DOHH2 (cell line): ENCODE results near the gene OLFML2A.

Experiments used
- H3F3A ChIP-seq: fragments of 200-600 bp; sonication (generic), shearing (Covaris generic); 2 replicates; pipeline ENCODE4 v1.6.0; 2016; ENCODE audit warnings: antibody characterized with exemption, mild to moderate bottlenecking; ENCODE audit not compliant: control insufficient read depth, insufficient read depth
- H3K27ac ChIP-seq: fragments of 200-600 bp; sonication (generic); 2 replicates; pipeline ENCODE4 v1.5.1; 2014; ENCODE audit warnings: low read depth, mild to moderate bottlenecking, low read length, moderate library complexity
- H3K27me3 ChIP-seq: fragments of 200-600 bp; sonication (generic); 2 replicates; pipeline ENCODE4 v1.6.1; 2014; ENCODE audit warnings: mild to moderate bottlenecking, low read length, mixed read lengths; ENCODE audit not compliant: control insufficient read depth
- H3K36me3 ChIP-seq: fragments of 200-600 bp; sonication (generic); 2 replicates; pipeline ENCODE4 v1.6.1; 2014; ENCODE audit warnings: mild to moderate bottlenecking, low read length, moderate library complexity, mixed read lengths; ENCODE audit not compliant: control insufficient read depth
- H3K4me1 ChIP-seq: fragments of 200-600 bp; sonication (generic); 2 replicates; pipeline ENCODE4 v1.6.1; 2014; ENCODE audit warnings: mild to moderate bottlenecking, low read length, mixed read lengths; ENCODE audit not compliant: control insufficient read depth
- H3K4me2 ChIP-seq: fragments of 200-600 bp; sonication (generic); 2 replicates; pipeline ENCODE4 v1.6.0; 2014; ENCODE audit warnings: mild to moderate bottlenecking, low read length, moderate library complexity
- H3K4me3 ChIP-seq: fragments of 200-600 bp; sonication (generic); 2 replicates; pipeline ENCODE4 v1.5.1; 2014; ENCODE audit warnings: mild to moderate bottlenecking, low read length, mixed read lengths
- H3K79me2 ChIP-seq: fragments of 200-600 bp; sonication (generic); 2 replicates; pipeline ENCODE4 v1.6.1; 2014; ENCODE audit warnings: mild to moderate bottlenecking, low read length, mixed read lengths; ENCODE audit not compliant: control insufficient read depth
- H3K9me2 ChIP-seq: fragments of 200-600 bp; sonication (generic); replicated peaks from 2 replicates; pipeline ENCODE4 v1.6.1; 2014; ENCODE audit warnings: mild to moderate bottlenecking, low read length, mixed read lengths; ENCODE audit not compliant: control insufficient read depth
- H3K9me3 ChIP-seq: fragments of 200-600 bp; sonication (generic); 2 replicates; pipeline ENCODE4 v1.6.1; 2014; ENCODE audit warnings: antibody characterized with exemption, low read length, mixed read lengths; ENCODE audit not compliant: control insufficient read depth, insufficient read depth
- H4K20me1 ChIP-seq: fragments of 200-600 bp; sonication (generic); 2 replicates; pipeline ENCODE4 v1.6.0; 2014; ENCODE audit warnings: low read depth, mild to moderate bottlenecking, antibody characterized with exemption, low read length, moderate library complexity; ENCODE audit not compliant: control insufficient read depth, insufficient read depth
- EZH2phosphoT487 ChIP-seq: fragments of 200-600 bp; sonication (generic); IDR thresholded peaks from 2 replicates; pipeline ENCODE4 v1.6.1; 2017; ENCODE audit warnings: borderline replicate concordance, mild to moderate bottlenecking, antibody characterized with exemption, low read length, moderate library complexity, mixed read lengths
- TF ChIP-seq, protein P1 (sequence below): fragments of 200-600 bp; sonication (generic); IDR thresholded peaks from one replicate; pipeline ENCODE4 v1.5.1; 2014; ENCODE audit warnings: antibody characterized with exemption, mild to moderate bottlenecking, low read depth, low read length; ENCODE audit not compliant: poor library complexity, severe bottlenecking

Gene OLFML2A

DNA sequence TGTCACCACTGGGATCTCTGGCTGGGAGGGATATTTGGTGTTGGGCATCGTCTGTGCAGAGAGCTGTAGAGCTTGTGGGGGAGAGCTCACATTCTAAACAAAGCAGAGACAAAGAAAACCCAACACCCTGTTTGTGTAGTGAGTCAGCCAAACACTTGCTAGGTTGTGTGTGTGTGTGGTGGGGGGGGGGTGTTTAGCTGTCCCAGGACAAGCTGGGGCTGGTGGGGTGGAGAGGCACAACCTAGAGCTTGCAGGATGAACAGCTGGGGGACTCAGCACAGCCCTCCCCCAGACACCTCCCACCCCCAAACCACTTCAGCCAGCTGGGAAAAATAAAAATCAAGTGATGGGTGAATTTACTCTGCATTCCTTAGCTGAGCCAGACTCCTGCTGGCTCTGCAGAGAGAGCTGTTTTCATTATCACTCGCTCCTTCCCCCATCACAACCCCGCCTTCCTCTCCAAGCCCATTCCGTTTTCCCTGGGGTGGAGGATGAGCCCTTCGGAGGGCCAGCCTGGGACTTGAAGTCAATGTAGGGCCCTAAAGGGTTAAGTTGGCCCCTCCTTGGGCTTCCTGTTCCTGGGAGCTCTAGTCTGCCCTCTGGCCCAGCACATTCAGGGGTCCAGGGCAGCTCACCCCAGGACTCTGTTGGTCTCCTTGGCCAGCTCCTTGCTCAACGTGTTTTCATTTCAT is 2.6 kb downstream of the OLFML2A start:
- Histone ChIP-seq H3K4me2 (no peak overlapping the region), H3K27ac (no peak overlapping the region), H3K36me3 (no peaks in the 10 kb centered on the region), H4K20me1 (no peaks in the 10 kb centered on the region), H3K4me3 (no peak overlapping the region), H3F3A (no peaks in the 10 kb centered on the region), H3K9me2 (no peaks in the 10 kb centered on the region), H3K79me2 (no peaks in the 10 kb centered on the region), H3K4me1 (peaks cover 4% of the 10 kb centered on the region), H3K9me3 (no peaks in the 10 kb centered on the region), H3K27me3 (peaks cover 22% of the 10 kb centered on the region)
- TF ChIP-seq, protein P1, sequence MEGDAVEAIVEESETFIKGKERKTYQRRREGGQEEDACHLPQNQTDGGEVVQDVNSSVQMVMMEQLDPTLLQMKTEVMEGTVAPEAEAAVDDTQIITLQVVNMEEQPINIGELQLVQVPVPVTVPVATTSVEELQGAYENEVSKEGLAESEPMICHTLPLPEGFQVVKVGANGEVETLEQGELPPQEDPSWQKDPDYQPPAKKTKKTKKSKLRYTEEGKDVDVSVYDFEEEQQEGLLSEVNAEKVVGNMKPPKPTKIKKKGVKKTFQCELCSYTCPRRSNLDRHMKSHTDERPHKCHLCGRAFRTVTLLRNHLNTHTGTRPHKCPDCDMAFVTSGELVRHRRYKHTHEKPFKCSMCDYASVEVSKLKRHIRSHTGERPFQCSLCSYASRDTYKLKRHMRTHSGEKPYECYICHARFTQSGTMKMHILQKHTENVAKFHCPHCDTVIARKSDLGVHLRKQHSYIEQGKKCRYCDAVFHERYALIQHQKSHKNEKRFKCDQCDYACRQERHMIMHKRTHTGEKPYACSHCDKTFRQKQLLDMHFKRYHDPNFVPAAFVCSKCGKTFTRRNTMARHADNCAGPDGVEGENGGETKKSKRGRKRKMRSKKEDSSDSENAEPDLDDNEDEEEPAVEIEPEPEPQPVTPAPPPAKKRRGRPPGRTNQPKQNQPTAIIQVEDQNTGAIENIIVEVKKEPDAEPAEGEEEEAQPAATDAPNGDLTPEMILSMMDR = no peak
- TF ChIP-seq EZH2phosphoT487 = no peak

DNA sequence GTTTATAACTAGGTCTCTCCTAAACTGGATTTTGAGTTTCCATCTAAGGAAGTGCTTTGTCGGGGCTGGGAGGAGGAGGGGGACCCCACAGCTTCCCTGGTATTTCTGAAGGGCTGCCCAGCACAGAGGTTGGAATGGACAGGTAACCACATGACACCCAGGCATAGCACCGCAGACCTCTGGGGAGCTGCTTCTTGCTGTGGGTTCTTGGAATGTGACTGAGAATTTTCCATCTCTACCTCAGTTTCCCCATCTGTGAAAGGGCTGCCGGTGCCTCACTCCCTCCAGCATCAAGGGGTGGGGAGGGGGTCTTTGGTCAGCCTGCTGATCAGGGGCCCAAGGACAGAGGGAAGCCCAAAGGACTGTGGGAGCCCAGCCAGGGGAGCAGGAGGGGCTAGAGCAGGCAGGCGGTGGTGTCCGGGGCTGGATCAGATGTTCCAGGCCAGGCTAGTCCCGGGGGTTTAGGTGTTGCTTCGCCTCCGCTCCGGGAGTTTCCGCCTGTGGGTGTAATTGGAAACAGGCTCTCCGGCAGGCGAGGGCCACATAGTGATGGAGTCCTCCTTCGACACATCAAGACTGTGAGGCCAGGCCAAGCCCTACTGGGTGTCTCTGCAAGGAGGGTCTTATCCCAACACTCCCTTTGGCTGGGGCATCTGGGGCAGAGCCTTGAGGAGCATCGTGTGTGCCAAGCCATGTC is 3.3 kb downstream of the OLFML2A start:
- Histone ChIP-seq H3F3A (no peaks in the 10 kb centered on the region), H3K4me3 (no peak overlapping the region), H3K9me2 (no peaks in the 10 kb centered on the region), H3K79me2 (no peaks in the 10 kb centered on the region), H3K4me1 (peaks cover 4% of the 10 kb centered on the region), H3K27me3 (peaks cover 22% of the 10 kb centered on the region), H4K20me1 (no peaks in the 10 kb centered on the region), H3K27ac (no peak overlapping the region), H3K36me3 (no peaks in the 10 kb centered on the region), H3K9me3 (no peaks in the 10 kb centered on the region), H3K4me2 (no peak overlapping the region)
- no peak for TF ChIP-seq EZH2phosphoT487

DNA sequence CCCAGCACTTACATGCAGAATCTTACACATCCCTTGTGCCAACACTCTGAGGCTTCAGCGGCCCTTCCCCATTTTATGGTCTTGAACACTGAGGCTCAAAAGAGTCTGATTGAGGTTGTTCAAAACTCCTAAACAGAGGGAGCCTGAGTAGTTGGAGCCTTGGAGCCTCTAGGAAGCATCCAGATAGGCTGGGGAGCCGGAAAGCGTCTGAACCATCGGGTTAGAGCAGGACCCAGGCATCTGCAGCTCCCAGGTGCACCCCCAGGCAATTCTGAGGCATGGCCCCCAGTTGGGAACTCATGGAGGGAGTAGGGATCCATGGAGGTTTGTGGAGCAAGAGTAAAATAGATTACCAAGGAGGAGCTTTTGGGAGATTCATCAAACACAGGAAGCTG is 3.8 kb downstream of the OLFML2A start:
- Histone ChIP-seq H4K20me1 (no peaks in the 10 kb centered on the region), H3K27ac (no peak overlapping the region), H3K36me3 (no peaks in the 10 kb centered on the region), H3K9me3 (no peaks in the 10 kb centered on the region), H3K27me3 (peaks cover 21% of the 10 kb centered on the region), H3K9me2 (no peaks in the 10 kb centered on the region), H3F3A (no peaks in the 10 kb centered on the region), H3K4me1 (peaks cover 4% of the 10 kb centered on the region), H3K4me2 (no peak overlapping the region), H3K79me2 (no peaks in the 10 kb centered on the region), H3K4me3 (no peak overlapping the region)
- no peak for TF ChIP-seq EZH2phosphoT487
- TF ChIP-seq, protein P1 = no peak

DNA sequence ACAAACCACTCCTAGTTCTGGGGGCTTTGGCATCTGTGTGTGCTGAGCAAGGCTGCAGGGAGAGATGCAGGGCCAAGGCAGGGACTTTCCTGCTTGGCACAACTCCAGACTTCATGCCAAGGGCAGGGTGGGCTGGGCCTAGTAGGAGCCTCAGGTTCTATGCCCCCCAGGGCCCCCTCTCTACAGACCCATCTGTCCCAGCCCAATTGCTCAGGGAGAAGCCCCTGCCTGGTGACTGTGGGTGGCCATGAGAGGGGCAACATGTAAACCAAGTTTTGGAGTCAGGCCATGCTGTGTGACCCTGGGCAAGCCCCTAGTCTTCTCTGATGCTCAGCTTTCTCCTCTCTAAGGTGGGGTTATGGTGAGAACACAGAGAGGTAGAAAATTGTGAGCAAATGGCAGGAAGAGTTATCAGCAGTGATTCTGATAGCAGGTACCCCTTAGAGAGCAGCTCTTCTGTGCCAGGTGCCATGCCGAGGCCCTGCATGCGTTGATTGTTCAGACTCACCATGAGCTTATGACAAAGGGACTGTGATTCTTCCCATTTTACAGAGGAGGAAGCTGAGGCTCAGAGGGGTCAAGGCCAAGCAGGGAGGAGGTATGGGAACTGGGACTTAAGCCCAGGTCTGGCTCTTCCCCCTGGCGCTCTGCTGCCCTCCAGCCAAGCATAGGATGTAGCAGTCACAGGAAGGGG is 5.2 kb downstream of the OLFML2A start:
- Histone ChIP-seq H3K4me3 (no peak overlapping the region), H3F3A (no peaks in the 10 kb centered on the region), H3K79me2 (no peaks in the 10 kb centered on the region), H3K36me3 (no peaks in the 10 kb centered on the region), H3K27me3 (peaks cover 8% of the 10 kb centered on the region), H3K4me2 (no peak overlapping the region), H3K27ac (no peak overlapping the region), H3K4me1 (no peaks in the 10 kb centered on the region), H3K9me3 (no peaks in the 10 kb centered on the region), H4K20me1 (no peaks in the 10 kb centered on the region), H3K9me2 (no peaks in the 10 kb centered on the region)
- no peak for TF ChIP-seq EZH2phosphoT487
- TF ChIP-seq, protein P1 = no peak
